SH-SY5Y (cell line): ENCODE results near the gene RIN3.

Experiments
- GATA2 ChIP-seq: IDR thresholded peaks from 2 replicates; pipeline ENCODE4 v1.6.1; 2011; ENCODE audit warnings: mild to moderate bottlenecking, low read depth, low read length
- GATA3 ChIP-seq: IDR thresholded peaks from 2 replicates; pipeline ENCODE4 v1.6.1; 2011; ENCODE audit warnings: low read depth, mild to moderate bottlenecking, low read length, moderate library complexity

- TF ChIP-seq GATA2 (no peak), GATA3 (no peak)
Measured at GRCh38 chr14:92675421-92675820, 161.8 kb downstream of the RIN3 start.
